ENCODE data around the gene CLRN2.
"Not testable (repeated sequence)": the region's sequence is repeated elsewhere in the genome, so short reads cannot be mapped to it uniquely, and the experiment has no call there.

CLRN2 gene

GRCh38 chr4:17504081-17504480, 10.9 kb upstream of the CLRN2 start:
- DNase-seq (ENCODE audit: low read depth) = no peak

- no peak for DNase-seq (ENCODE audit: low read depth)
Observed at GRCh38 chr4:17510582-17510981, 4.4 kb upstream of the CLRN2 start.

GRCh38 chr4:17511051-17511450, 3.9 kb upstream of the CLRN2 start:
- peak; percentile 15 for DNase-seq (ENCODE audit: low read depth)

DNA sequence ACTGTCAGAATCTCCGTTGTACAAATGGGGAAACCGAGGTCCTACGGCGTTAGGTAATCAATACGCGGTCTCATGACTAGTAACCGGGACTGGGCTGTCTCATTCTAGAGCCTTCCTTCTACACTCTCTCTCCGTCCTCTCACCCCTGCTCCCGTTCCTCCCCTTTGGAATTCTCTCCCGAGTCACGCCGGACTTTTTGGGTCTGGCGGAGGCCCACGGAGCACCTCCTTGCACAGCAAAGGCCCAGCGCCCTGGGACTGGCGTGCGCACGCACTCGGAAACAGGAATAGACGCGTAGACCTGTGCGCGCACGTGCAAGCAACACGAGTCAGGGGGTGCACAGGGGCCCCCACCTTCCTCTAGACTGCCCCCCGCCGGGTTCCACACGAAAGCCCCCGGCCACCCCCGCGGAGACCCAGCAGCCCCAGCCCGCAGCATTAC, 3.4 kb upstream of the CLRN2 start:
- peak; percentile 28 for DNase-seq (ENCODE audit: low read depth)

DNA sequence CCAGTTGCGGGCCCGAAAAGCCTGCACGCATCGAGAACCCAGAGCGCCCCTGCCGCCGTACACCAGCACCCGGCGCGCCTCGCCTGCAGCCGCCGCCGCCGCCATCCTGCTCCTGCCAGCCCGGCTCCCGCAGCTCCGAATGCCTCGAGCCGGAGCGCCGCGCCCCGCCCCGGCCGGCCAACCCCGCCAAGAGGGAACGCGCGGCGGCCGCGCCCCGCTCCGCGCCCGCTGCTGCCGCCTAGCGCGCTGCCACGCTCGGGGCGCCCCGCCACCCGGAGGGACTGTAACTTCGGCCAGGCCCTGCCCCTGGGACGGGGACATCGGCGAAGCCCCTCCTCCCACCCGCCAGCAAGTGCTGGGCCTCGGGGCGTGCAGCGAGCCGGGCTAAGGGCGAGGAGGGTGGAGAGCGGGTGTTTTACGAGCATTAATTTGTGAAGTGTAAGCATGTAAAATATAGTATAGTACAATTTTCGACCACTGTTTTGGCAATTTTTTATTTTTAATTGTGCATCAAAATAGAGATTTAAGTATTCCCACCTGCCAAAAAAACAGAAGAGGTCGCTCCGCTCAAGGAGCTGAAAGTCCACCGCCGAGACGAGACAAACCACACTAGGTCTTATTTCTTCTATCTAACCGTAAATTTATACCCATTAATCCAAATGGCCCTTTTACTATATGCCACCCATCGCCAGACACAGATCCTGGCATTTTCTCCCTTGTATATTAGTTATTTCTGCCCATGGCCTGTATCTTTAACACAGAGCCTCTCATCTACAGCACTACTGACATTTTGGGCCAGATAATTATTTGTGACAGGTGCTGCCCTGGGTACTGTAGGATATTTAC, 2.8 kb upstream of the CLRN2 start, which contains the start of gene QDPR:
Gene QDPR (minus strand): TSS at position 141 of the 846 bp plus-strand sequence. CDS start 36 bp downstream, at position 105.
- DNase-seq (ENCODE audit: low read depth) = peak; percentile 46

DNA sequence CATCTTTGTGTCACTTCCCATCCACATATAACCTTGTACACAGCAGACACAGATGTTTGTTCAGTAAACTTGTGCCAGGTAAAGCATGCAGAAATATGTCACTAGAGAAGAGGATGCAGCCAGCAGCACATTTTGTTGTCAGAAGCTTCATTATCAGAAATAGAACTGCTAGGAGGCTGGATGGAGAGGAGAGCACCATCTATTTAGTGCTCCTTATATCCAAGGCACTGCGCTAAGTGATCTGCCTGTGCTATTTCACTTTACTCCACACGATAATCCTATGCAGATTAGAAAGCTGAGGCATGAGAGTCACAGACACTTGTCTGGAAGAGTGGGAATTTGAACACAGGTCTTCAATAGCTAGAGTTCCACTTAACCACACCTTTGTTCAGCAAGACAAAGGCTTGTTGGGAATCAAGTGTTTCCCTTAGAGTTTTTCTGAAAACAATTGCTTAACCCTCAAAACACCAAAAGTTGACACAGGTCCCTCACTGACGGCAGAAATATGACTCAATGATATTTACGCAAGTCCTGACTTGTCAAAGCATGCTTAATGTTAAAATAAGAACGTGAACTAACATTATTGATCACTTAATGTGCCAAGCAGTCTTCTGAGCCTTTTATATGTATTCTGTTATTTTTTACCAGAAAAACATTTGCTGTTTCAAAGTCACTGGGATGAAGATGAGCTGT, 1.8 kb upstream of the CLRN2 start:
- DNase-seq (ENCODE audit: low read depth) = no peak

- DNase-seq (ENCODE audit: low read depth) = no peak
Observed at GRCh38 chr4:17515445-17516407, 761 bp downstream of the CLRN2 start.

GRCh38 chr4:17516980-17517379, 2.0 kb downstream of the CLRN2 start:
- no peak for DNase-seq (ENCODE audit: low read depth)

GRCh38 chr4:17517664-17518063, 2.7 kb downstream of the CLRN2 start:
- no peak for DNase-seq (ENCODE audit: low read depth)

GRCh38 chr4:17521595-17521994, 6.6 kb downstream of the CLRN2 start:
- no peak for DNase-seq (ENCODE audit: low read depth)

GRCh38 chr4:17523662-17524061, 8.7 kb downstream of the CLRN2 start:
- no peak for DNase-seq (ENCODE audit: low read depth)

GRCh38 chr4:17526695-17527477, 11.9 kb downstream of the CLRN2 start:
- DNase-seq (ENCODE audit: low read depth) = no peak

- no peak for DNase-seq (ENCODE audit: low read depth)
Observed at GRCh38 chr4:17528551-17529165, 13.7 kb downstream of the CLRN2 start.

DNA sequence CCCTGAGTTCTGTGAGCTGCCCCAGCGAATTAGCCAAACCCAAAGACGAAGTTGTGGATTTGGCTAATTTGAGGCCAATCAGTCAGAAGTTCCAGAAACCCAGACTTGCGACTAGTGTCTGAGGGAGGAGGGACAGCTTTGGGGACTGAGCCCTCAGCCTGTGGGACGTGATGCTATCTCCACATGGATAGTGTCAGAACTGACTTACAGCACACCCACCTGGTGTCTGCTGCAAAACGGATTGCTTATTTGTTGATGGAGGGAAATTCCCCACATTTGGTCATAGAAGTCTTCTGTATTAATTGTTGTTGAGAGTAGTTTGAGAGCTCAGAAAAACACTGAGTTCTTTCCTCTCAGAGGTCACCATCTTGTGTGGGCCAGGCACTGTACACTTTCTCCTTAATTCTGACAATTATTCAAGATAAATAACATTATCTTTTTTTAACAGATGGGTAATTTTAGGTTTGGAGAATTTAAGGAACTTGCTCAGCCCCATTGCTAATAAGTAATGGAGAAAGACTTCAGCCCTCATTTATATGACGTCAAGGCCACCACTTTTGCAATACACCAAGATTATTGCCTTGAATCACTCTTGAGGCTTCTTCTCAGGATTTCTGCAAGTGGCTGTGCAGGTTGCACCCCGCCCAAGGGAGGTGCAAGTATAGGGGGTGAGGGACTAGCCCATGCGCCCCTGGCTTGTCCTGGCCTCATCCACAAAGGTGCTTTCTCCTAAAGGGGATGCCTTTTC, 16.7 kb downstream of the CLRN2 start:
- DNase-seq (ENCODE audit: low read depth) = no peak

- DNase-seq (ENCODE audit: low read depth) = no peak
Observed at GRCh38 chr4:17534705-17535104, 19.7 kb downstream of the CLRN2 start.

GRCh38 chr4:17535242-17535641, 20.3 kb downstream of the CLRN2 start:
- DNase-seq (ENCODE audit: low read depth) = no peak

DNA sequence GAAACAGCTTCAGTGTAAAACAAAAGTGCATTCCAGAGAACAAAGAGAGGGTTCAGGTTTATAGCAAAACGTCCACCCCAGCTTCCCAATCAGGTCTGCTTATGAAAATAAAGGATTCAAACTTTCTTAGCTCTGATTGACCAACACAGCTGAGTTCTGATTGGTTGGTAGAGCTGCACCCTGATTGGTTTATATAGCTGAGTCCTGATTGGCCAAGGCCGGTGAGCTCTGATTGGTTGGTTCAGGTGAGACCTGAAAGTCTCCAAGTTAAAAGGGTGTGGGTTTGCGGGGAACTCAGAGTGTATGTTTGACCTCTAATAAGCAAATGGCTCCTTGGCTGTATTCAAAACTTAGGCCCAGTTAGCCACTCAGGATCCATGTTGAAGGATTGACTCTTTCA, 20.9 kb downstream of the CLRN2 start:
- peak; percentile 10 for DNase-seq (ENCODE audit: low read depth)

DNA sequence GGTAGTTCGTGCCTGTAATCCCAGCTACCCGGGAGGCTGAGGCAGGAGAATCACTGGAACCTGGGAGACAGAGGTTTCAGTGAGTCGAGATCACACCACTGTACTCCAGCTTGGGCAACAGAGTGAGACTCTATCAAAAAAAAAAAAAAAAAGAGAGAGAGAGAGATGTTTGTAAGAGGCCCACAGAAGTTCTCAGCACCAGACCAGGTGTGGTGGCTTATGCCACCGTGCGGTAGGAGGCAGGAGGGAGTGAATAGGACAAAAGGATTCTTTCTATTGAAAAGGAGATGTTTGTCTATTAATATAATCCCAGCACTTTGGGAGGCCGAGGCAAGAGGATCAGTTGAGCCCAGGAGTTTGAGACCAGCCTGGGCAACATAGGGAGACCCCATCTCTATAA, 22.1 kb downstream of the CLRN2 start:
- DNase-seq (ENCODE audit: low read depth) = not testable (repeated sequence)

- no peak for DNase-seq (ENCODE audit: low read depth)
Observed at GRCh38 chr4:17544205-17544604, 29.2 kb downstream of the CLRN2 start.

- no peak for DNase-seq (ENCODE audit: low read depth)
Observed at GRCh38 chr4:17544831-17545234, 29.9 kb downstream of the CLRN2 start.
